Fibroblast of villous mesenchyme (primary cell): ENCODE measurements around the gene MAT1A. TPM values are rescaled to one million over a fixed set of nuclear protein-coding genes. Genes with fewer than 3 reads are reported as not detected.

Experiments
- DNase-seq: peaks from one replicate; pipeline ENCODE4 v3.0.0-alpha.2; 2010; ENCODE audit warnings: low read depth
- H3K4me3 ChIP-seq: 2 replicates; pipeline ENCODE4 v1.5.1; 2011; ENCODE audit warnings: low read depth, mild to moderate bottlenecking, low read length
- total RNA-seq: library from RNA; depleted of rRNA; stranded (reverse); fragments of >200 nt; gene quantifications from 2 replicates; pipeline ENCODE4 v1.2.3, GENCODE V29; 2012
- TF ChIP-seq, protein P1 (sequence below): IDR thresholded peaks from 2 replicates; pipeline ENCODE4 v1.5.1; 2012; ENCODE audit warnings: low read depth, mild to moderate bottlenecking, low read length; ENCODE audit not compliant: insufficient read depth

Gene MAT1A
- total RNA-seq, 1 donor: not detected

DNA sequence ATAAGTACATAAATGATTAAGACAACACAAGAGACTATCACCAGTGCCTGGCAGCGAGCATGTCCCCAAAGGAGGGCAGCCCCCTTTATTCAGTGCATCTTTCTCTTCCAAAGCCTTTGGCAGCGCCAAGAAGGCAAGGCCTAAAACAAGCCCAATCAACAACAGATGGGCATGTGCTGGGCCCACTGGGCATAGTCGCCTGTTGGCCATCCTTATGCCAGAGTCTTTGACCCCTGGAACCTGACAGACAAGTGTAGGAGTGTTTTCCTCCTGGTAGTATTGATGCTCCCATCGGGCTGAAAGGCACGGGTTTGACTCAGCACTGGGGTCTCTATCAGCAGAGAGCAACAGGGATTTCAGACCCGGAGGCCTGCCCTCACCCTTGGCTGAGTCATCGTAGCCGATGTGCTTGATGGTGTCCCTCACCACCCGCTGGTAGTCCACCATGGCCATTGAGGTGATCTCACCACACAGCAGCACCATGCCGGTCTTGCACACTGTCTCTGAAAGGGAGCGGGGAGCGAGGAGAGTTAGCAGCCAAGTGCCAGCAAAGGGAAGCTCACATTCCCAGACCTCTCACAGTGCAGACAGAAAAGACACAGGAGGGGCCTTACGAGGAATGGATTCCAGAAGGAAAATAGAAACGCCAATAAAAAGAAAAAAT, 5.8 kb downstream of the MAT1A start:
- DNase-seq: no peak
- TF ChIP-seq, protein P1, sequence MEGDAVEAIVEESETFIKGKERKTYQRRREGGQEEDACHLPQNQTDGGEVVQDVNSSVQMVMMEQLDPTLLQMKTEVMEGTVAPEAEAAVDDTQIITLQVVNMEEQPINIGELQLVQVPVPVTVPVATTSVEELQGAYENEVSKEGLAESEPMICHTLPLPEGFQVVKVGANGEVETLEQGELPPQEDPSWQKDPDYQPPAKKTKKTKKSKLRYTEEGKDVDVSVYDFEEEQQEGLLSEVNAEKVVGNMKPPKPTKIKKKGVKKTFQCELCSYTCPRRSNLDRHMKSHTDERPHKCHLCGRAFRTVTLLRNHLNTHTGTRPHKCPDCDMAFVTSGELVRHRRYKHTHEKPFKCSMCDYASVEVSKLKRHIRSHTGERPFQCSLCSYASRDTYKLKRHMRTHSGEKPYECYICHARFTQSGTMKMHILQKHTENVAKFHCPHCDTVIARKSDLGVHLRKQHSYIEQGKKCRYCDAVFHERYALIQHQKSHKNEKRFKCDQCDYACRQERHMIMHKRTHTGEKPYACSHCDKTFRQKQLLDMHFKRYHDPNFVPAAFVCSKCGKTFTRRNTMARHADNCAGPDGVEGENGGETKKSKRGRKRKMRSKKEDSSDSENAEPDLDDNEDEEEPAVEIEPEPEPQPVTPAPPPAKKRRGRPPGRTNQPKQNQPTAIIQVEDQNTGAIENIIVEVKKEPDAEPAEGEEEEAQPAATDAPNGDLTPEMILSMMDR: no peak

DNA sequence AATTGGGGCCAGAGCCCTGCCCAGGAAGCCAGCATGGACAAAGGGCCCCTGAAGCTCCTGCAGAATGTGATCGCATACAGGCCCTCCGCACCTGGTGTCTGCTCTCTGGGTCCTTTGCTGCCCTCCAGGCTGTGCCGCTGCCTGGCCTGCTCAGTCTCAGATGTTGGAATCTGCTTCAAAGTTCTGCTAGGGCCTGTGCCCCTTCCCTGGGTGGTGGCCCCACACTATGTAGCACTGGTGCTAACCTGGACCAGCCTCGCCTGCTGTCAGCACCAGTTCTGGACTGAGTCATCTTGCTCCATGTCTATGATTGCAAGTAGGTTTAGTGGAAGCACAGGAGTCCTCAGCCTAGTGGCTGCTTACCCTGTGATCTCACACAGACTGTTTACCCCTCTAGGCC, 6.3 kb downstream of the MAT1A start:
- TF ChIP-seq, protein P1: no peak
- no peak overlapping the region for H3K4me3 ChIP-seq
- DNase-seq: no peak

More for the DNA sequence above, 5.8 kb downstream of the MAT1A start:
- no peak overlapping the region for H3K4me3 ChIP-seq

DNA sequence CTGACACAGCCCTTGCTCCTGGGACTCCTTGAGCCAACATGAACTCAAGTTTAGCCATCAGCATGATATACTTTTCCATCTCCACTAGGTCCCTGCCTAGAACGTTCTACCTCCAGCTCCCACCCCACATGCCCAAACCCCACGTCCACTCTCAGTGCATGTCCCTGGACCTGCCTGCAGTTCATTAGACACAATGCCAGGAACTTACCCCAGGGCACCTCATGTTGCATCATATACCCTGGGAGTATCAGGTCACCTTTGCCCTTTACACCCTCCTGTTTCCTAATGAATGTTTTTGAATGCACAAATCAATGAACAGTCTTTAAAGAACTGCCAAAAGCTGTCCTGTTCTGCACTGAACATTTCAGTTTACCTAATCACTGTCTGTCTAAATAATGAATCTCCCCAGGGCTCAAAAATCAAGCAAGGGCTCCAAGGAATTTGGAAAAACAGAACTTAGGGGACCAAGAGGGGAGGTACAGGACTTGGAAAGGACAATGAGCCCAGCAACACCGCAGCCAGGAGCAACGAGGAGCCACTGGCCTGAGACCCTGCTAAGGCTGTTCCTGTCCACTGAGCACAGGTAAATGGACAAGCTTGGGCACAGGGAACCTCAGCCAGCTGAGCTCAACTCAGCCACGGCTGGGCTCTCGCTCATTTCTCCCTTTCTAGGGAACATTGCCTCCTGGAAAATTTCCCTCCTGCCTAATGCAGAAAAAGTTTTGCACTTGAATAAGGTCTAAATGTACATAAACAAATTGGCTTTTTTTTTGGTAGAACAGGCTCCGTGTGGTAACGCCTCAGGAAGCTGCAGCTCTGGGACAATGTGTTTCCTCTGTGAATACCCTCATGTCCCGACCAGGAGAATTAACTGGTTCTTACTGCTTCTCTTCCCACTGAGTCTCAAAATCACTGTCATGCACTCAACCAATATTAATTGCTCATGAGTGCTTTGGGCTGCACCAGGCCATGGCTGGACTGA, 7.4 kb downstream of the MAT1A start:
- TF ChIP-seq, protein P1: no peak
- H3K4me3 ChIP-seq: no peak overlapping the region
- no peak for DNase-seq

DNA sequence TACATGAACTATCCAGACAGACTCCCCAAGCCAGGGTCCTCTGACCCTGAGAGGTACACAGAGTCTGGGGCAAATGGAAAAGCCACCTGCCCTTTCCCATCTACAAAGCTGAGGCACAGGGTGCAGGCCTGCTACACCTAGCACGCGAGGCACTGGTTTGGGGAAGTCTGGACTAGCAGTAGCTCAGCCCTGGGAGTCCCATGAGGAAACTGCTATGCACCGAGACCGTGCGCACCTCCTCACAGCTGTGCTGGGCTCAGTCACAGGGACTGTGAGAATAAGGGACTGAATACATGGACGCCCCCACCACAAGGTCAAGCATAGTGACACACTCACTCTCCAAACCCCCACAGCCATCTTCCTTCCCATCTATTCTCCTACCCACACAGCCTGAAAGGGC, 8.2 kb downstream of the MAT1A start:
- no peak overlapping the region for H3K4me3 ChIP-seq
- TF ChIP-seq, protein P1: no peak
- no peak for DNase-seq

DNA sequence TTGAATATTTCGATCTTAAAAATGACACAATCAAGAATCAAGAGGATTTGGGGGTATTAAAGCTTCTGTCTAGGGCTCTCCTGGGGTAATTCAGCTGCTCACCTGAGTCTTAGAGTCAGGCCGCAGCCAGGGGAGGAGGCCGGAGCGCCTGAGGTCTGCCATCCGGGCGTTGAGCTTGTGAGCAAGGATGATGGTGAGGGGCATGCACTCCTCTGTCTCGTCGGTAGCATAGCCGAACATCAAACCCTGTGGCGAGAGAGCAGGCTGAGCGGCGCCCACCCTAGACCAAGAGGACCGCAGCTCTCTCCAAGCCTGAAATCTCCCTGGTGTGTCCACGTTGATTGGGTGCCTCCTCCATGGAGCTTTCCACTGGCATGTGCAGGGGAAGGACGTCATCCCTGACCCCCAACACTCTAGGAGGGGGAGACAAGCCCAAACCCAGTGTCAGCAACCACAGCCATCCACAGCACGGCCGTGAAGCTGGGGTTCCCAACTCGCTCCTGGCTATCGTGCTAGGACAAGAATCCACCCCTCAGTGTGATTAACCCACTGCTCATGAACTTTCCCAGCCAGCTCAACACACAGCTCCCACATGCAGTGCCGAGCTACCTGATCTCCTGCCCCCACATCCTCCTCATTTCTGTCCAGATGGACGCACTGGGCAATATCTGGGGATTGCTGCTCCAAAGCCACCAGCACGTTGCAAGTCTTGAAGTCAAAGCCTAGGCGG, 9.2 kb downstream of the MAT1A start:
- H3K4me3 ChIP-seq: no peak overlapping the region
- DNase-seq: no peak
- TF ChIP-seq, protein P1: no peak

DNA sequence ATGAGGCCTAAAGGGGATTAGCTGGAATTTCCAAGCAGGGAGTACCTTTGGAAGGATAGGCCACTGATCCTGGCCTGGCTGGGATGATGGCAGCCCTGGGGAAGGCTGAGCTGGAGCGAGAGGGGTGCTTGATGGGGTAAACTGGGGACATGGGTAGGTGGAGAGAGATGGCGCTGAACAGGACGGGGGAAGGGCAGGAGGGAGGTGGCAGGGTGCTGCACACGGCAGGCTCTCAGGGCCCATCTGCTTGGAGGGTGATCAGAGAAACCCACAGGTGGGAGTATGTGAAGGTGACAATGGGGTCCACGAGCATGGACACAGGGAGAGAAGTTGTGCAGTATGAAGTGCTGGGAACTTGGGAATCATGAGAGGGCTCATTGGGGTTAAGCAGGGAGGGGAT, 10.3 kb downstream of the MAT1A start:
- no peak overlapping the region for H3K4me3 ChIP-seq
- DNase-seq: no peak
- TF ChIP-seq, protein P1: no peak
